Measurements from ENCODE around the gene SIGLEC9.
"Not testable (repeated sequence)": the region's sequence is repeated elsewhere in the genome, so short reads cannot be mapped to it uniquely, and the experiment has no call there.

The SIGLEC9 gene

DNA sequence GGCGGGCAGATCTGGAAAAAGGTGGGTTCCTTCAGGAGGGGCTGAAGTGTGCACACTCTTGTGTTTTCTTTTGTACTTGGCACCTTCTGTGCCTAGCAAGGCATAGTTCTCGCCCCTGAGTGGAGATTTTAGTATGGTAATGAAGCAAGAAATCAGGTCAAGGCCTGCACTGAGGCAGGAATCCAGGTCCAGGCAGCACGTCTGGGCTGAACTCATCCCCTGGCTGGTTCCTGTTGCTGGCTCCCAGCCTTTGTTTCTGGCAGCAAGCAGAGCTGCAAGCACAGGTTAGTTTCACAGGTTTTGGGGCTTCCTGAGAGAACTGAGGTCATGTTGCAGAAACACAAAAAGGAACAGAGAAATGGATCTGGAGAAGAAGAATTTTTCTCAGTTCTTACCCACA is 38.6 kb downstream of the SIGLEC9 start:
- Histone ChIP-seq H3K4me3 (no peak overlapping the region), H3K27me3 (peaks cover 0 to 17% of the 10 kb centered on the region in 2 donors), H3K4me1 (no peaks in the 10 kb centered on the region), H3K27ac (no peak overlapping the region), H3K36me3 (no peaks in the 10 kb centered on the region), H3K9me3 (no peaks in the 10 kb centered on the region)
- intact Hi-C loops (cut with DNase I; ENCODE audit: low total_unique reads), result no loop called here
- TF ChIP-seq, protein P1, sequence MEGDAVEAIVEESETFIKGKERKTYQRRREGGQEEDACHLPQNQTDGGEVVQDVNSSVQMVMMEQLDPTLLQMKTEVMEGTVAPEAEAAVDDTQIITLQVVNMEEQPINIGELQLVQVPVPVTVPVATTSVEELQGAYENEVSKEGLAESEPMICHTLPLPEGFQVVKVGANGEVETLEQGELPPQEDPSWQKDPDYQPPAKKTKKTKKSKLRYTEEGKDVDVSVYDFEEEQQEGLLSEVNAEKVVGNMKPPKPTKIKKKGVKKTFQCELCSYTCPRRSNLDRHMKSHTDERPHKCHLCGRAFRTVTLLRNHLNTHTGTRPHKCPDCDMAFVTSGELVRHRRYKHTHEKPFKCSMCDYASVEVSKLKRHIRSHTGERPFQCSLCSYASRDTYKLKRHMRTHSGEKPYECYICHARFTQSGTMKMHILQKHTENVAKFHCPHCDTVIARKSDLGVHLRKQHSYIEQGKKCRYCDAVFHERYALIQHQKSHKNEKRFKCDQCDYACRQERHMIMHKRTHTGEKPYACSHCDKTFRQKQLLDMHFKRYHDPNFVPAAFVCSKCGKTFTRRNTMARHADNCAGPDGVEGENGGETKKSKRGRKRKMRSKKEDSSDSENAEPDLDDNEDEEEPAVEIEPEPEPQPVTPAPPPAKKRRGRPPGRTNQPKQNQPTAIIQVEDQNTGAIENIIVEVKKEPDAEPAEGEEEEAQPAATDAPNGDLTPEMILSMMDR (IDR thresholded peaks at IDR 0.05), result no peak
- no peak for DNase-seq

DNA sequence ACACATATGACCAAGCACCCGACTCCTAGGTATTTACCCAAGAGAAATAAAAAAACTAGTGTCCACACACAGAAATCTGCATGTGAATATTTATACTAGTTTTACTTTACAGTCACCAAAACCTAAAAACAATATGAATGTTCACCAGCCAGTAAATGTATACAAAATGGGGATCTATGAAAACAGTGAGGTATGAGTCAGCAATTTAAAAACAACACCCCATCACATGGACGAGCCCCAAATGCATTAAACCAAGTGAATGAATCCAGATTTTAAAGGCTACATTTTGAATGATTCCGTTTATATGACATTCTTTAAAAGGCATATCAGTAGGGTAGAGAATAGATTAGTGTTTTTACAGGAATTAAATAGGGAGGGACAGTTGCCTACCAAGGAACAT is 39.5 kb downstream of the SIGLEC9 start:
- Histone ChIP-seq H3K4me3 (no peak overlapping the region), H3K27ac (no peak overlapping the region), H3K4me1 (no peaks in the 10 kb centered on the region), H3K27me3 (peaks cover 0 to 17% of the 10 kb centered on the region in 2 donors), H3K9me3 (no peaks in the 10 kb centered on the region), H3K36me3 (no peaks in the 10 kb centered on the region)
- no peak for DNase-seq
- intact Hi-C loops (cut with DNase I; ENCODE audit: low total_unique reads), result no loop called here
- TF ChIP-seq, protein P1 (IDR thresholded peaks at IDR 0.05), result no peak

DNA sequence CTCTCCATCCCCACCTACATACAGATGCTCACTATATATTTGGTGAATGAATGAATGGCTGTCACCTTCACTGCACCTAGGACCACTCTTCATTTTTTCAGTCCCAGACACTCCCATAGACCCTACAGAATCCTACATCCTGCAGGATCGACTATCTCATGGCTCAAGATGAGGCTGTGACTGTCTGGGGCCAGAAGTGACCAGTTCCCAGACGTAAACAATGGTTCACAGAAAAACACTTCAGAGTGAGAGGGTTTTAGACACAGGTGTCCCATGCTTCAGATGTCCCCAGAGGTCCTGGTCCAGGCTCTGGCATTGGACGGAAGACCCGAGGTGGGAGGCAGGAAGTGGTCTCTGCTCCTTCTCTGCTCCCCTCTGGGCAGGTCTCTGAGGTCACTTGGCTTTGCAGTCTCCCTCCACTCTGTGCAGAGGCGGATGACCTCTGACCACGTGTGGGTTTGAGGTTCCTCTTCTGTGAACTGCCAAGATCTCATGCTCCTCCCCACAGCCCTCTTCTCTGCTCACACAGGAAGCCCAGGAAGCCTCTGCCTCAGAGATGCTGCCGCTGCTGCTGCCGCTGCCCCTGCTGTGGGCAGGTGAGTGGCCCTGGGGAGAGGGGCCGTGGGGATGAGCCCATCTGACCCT is 42.3 kb downstream of the SIGLEC9 start:
- intact Hi-C loops (cut with DNase I; ENCODE audit: low total_unique reads), result no loop called here

DNA sequence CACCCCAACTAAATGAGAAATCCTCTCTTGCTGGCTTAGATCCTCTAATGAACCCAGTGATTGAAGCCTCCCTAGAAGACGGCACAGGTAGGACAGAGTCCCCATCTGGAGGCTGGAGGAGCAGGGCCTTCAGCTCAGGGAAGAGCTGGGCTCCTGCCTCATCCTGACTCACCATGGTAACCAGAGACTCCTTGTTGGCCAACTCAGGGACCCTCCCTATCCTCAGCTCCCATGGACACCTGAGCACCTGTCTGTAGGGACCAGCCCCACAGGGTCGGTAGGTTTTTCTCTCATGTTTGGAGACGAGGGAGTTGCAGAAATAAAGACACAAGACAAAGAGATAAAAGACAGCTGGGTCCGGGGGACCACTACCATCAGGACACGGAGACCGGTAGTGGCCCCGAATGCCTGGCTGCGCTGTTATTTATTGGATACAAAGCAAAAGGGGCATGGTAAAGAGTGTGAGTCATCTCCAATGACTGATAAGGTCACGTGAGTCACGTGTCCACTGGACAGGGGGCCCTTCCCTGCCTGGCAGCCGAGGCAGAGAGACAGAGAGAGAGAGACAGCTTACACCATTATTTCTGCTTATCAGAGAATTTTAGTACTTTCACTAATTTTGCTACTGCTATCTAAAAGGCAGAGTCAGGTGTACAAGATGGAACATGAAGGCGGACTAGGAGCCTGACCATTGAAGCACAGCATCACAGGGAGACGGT is 44.0 kb downstream of the SIGLEC9 start:
- DNase-seq, result no peak
- peaks cover 0 to 23% of the 10 kb centered on the region in 2 donors for H3K27me3 ChIP-seq
- no peak overlapping the region for H3K27ac ChIP-seq

More for the DNA sequence above, 42.3 kb downstream of the SIGLEC9 start:
- TF ChIP-seq, protein P1 (IDR thresholded peaks at IDR 0.05), result no peak
- peaks cover 0 to 18% of the 10 kb centered on the region in 2 donors for H3K27me3 ChIP-seq
- no peaks in the 10 kb centered on the region for H3K36me3 ChIP-seq
- no peaks in the 10 kb centered on the region for H3K4me1 ChIP-seq
- peak in 1 of 2 donors; percentile 33 for DNase-seq
- H3K27ac ChIP-seq, result no peak overlapping the region
- no peaks in the 10 kb centered on the region for H3K9me3 ChIP-seq
- no peak overlapping the region for H3K4me3 ChIP-seq

DNA sequence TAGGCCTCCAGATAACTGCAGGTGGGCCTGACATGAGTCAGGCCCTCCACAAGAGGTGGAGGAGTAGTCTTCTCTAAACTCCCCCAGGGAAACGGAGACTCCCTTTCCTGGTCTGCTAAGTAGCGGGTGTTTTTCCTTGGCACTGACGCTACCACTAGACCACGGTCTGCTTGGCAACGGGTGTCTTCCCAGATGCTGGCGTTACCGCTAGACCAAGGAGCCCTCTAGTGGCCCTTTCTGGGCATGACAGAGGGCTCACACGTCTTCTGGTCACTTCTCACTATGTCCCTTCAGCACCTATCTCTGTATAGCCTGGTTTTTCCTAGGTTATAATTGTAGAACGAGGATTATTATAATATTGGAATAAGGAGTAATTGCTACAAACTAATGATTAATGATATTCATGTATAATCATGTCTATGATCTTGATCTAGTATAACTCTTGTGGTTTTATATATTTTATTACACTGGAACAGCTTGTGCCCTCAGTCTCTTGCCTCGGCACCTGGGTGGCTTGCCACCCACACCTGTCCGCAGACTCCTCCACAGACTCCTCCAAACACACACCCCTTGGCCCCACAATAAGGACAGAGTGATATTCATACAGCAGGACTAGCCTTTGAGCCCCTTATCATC is 44.7 kb downstream of the SIGLEC9 start:
- H3K4me3 ChIP-seq; intact Hi-C loops (cut with DNase I; ENCODE audit: low total_unique reads); H3K9me3 ChIP-seq; H3K36me3 ChIP-seq; H3K27ac ChIP-seq; H3K4me1 ChIP-seq: not testable (repeated sequence)
- H3K27me3 ChIP-seq, result peaks cover 0 to 26% of the 10 kb centered on the region in 2 donors
- peak in 1 of 2 donors; percentile 51 for DNase-seq
- TF ChIP-seq, protein P1 (IDR thresholded peaks at IDR 0.05), result peak; percentile 56 to 80

More for the DNA sequence above, 44.0 kb downstream of the SIGLEC9 start:
- TF ChIP-seq, protein P1 (IDR thresholded peaks at IDR 0.05), result no peak
- no peaks in the 10 kb centered on the region for H3K4me1 ChIP-seq
- intact Hi-C loops (cut with DNase I; ENCODE audit: low total_unique reads), result no loop called here
- no peaks in the 10 kb centered on the region for H3K36me3 ChIP-seq
- H3K4me3 ChIP-seq, result no peak overlapping the region
- H3K9me3 ChIP-seq, result no peaks in the 10 kb centered on the region

Data from tibial artery (tissue), 4 donors.